Upper lobe of left lung (tissue), 4 donors: ENCODE measurements around the gene PDZD2.

Experiments used
- CTCF ChIP-seq, 6 experiments: fragments of 450-650 bp in 4 of 6; fragments of 200-600 bp in 2 of 6; sonication (generic) in 2 of 6; IDR thresholded peaks; one replicate each; pipeline ENCODE4 v1.5.1; 2016 to 2019; ENCODE audit warnings: antibody characterized with exemption in 6 of 6
- EP300 ChIP-seq, 4 donors: sonication (generic); formaldehyde crosslinking; IDR thresholded peaks; one replicate each; pipeline ENCODE4 v1.5.1; 2017; ENCODE audit warnings: antibody characterized with exemption in 4 of 4, control low read depth in 2 of 4
- POLR2A ChIP-seq, 4 donors: fragments of 450-650 bp; IDR thresholded peaks; one replicate each; pipeline ENCODE4 v1.5.1; 2016 to 2017; ENCODE audit warnings: antibody characterized with exemption in 4 of 4, mild to moderate bottlenecking in 2 of 4
- POLR2AphosphoS5 ChIP-seq, 2 donors: sonication (generic); formaldehyde crosslinking; IDR thresholded peaks; one replicate each; pipeline ENCODE4 v1.5.1; 2017; ENCODE audit warnings: antibody characterized with exemption in 2 of 2

- no peak for TF ChIP-seq EP300 (IDR thresholded peaks at IDR 0.05)
- no peak for TF ChIP-seq CTCF (IDR thresholded peaks at IDR 0.05)
- TF ChIP-seq POLR2AphosphoS5 (IDR thresholded peaks at IDR 0.05): no peak
- no peak for TF ChIP-seq POLR2A (IDR thresholded peaks at IDR 0.05)
These were observed 12.3 kb downstream of the PDZD2 start for GRCh38 chr5:31651241-31651640.
